GM10266 (cell line): ENCODE data around the gene RBM6.
"Not testable (repeated sequence)": the region's sequence is repeated elsewhere in the genome, so short reads cannot be mapped to it uniquely, and the experiment has no call there.

Experiments
- DNase-seq: peaks from one replicate; pipeline ENCODE4 v3.0.0; 2012; ENCODE audit errors: extremely low spot score
- TF ChIP-seq, protein P1 (sequence below): IDR thresholded peaks from 2 replicates; pipeline ENCODE4 v1.5.1; 2012; ENCODE audit warnings: mild to moderate bottlenecking, low read depth; ENCODE audit not compliant: control insufficient read depth, insufficient read depth; ENCODE audit errors: missing control alignments

The RBM6 gene

GRCh38 chr3:49910409-49911123 lies 29.4 kb upstream of the RBM6 start:
- TF ChIP-seq, protein P1, sequence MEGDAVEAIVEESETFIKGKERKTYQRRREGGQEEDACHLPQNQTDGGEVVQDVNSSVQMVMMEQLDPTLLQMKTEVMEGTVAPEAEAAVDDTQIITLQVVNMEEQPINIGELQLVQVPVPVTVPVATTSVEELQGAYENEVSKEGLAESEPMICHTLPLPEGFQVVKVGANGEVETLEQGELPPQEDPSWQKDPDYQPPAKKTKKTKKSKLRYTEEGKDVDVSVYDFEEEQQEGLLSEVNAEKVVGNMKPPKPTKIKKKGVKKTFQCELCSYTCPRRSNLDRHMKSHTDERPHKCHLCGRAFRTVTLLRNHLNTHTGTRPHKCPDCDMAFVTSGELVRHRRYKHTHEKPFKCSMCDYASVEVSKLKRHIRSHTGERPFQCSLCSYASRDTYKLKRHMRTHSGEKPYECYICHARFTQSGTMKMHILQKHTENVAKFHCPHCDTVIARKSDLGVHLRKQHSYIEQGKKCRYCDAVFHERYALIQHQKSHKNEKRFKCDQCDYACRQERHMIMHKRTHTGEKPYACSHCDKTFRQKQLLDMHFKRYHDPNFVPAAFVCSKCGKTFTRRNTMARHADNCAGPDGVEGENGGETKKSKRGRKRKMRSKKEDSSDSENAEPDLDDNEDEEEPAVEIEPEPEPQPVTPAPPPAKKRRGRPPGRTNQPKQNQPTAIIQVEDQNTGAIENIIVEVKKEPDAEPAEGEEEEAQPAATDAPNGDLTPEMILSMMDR, result no peak
- DNase-seq, result no peak

DNA sequence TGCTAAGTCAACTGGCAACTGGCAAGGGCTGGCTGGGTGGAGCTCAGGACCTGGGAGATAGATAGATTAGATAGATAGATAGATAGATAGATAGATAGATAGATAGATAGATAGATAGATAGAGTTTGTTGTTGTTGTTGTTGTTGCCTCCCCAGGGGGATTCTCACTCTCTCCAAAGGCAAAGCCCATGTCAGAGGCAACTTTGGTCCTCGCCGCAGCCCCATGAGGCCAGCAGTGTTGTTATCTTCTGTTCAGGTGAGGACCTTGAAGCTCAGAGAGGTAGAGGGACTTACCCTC lies 28.9 kb upstream of the RBM6 start:
- no peak for DNase-seq

DNA sequence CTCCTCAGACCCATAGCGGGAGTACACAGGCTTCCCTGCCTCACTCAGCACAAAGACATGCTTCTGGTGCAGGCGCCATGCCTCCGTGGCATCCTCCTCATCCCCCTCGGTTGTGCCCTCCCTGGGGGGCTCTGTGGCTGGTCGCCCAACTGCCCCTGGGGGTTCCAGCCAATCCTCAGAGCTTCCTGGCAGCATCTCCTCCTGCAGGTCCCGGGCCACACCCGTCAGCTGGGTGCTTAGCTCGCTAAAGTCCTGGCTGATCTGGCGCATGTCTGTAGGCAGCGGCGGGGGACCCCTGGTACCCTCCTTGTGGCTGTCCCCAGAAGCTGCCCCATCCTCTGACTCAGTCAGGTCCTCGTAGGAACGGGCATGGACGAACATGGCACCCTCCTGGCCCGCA lies 28.3 kb upstream of the RBM6 start:
- TF ChIP-seq, protein P1, result no peak
- no peak for DNase-seq

More for the DNA sequence above, 28.9 kb upstream of the RBM6 start:
- TF ChIP-seq, protein P1, result no peak

- TF ChIP-seq, protein P1, result no peak
- DNase-seq, result no peak
Observed at GRCh38 chr3:49912881-49913281, 27.1 kb upstream of the RBM6 start.

DNA sequence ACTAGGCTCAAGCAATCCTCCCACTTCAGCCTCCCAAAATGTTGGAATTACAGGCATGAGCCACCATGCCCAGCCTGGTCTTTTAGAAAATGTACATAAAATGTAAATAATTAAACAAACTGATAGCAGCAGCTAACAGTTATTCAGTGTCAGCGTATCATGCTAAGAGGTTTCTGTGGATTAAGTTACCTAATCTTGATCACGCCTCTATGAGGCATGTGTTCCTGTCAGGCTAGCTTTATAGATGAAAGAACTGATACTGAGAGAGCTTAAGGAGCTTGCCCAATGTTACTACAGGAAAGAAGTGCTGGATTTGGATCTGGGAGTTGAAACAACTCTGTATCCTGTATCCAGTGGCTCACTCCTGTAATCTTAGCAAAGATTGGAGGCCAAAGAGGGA lies 25.0 kb upstream of the RBM6 start:
- TF ChIP-seq, protein P1, result no peak
- no peak for DNase-seq

- TF ChIP-seq, protein P1, result no peak
- no peak for DNase-seq
Observed at GRCh38 chr3:49916686-49917085, 23.3 kb upstream of the RBM6 start.

DNA sequence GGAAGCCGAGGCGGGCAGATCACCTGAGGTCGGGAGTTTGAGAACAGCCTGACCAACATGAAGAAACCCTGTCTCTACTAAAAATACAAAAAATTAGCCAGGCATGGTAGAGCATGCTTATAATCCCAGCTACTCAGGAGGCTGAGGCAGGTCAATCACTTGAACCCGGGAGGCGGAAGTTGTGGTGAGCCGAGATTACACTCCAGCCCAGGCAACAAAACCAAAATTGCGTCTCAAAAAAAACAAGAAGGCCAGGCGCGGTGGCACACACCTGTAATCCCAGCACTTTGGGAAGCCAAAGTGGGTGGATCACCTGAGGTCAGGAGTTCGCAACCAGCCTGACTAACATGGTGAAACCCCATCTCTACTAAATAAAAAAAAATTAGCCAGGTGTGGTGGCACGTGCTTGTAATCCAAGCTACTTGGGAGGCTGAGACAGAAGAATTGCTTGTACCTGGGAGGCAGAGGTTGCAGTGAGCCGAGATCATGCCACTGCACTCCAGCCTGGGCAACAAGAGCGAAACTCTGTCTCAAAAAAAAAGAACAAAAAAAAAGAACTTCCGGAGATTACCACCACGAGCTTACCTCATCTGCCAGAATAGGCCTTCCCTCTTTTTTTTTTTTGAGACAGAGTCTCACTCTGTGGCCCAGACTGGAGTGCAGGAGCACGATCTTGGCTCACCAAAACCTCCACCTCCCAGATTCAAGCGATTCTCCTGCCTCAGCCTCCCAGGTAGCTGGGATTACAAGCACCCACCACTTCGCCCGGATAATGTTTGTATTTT lies 22.0 kb upstream of the RBM6 start:
- not testable (repeated sequence) for DNase-seq
